ENCODE results near the gene SLC20A1. TPM values are rescaled to one million over a fixed set of nuclear protein-coding genes. Genes with fewer than 3 reads are reported as not detected.
A peak's percentile ranks its signal among the peaks of the same experiment; 100 is the strongest.

Gene SLC20A1
- total and polyA plus RNA-seq, 2 of the 4 experiments (the other 2 are of a cell fraction) = 93.6 to 94.1 TPM

DNA sequence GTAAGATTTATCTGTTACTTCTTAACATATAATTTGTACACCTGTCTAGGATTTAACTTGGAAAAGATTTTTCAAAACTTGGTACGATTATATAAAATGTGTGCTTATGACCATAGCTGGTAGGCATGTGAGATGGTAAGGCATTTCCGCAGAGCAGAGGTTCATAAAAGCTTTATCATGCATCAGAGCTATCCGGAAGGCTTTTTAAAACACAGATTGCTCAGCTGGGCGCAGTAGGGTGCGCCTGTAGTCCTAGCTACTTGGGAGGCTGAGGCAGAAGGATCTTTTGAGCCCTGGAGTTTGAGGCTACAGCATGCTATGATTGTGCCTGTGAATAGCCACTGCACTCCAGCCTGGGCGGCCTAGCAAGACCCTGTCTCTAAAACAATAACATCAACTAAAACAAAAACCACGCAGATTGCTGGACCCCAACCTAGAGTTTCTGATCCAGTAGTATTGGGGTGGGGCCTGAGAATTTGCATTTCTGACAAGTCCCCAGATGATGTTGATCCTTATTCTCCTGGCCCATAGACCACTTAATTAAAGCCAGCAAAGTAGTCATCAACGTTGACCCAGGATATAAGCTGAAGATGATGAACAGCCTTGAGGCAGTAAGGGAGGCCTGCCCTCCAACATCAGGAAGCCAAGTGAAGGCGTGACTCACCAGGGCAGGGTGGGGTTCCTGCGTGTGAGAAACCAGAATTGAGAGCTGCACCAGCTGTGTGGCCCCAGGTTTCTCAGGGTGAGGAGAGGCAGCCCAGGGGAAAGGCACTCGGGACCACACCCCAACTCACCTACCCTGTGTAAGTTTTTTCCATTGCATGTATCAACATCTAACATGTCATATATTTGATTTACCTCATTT, 21.6 kb upstream of the SLC20A1 start:
- Histone ChIP-seq H4K91ac (ENCODE audit: insufficient read depth, low read depth, low read length) (no peak overlapping the region), H3K9me3 (ENCODE audit: control insufficient read depth, insufficient read depth, low read length) (no peaks in the 10 kb centered on the region), H2AFZ (replicated peaks; ENCODE audit: low read length, poor library complexity) (peak overlapping the region; percentile 16), H2BK120ac (ENCODE audit: low read depth, low read length) (peak overlapping the region; percentile 58), H3K9me1 (ENCODE audit: insufficient read depth, low read length) (peaks cover 18% of the 10 kb centered on the region), H3K18ac (ENCODE audit: low read depth, low read length) (peak overlapping the region; percentile 8; the same call in 1 of the 2 replicates), H4K8ac (ENCODE audit: low read depth in 2 of 2, low read length in 2 of 2) (peak overlapping the region in 1 of 2 experiments; percentile 37; a peak in 3 of 4 replicates), H3K14ac (replicated peaks; ENCODE audit: low read depth, low read length) (0 out of 2 replicates have a peak overlapping the region, but pooled peaks have one; percentile 36), H4K20me1 (ENCODE audit: insufficient read depth, low read length) (no peaks in the 10 kb centered on the region; the same call in 1 of the 2 replicates), H3K4me2 (ENCODE audit: low read depth, low read length) (no peak overlapping the region), H3K23ac (ENCODE audit: low read depth, low read length) (no peak overlapping the region), H3K27ac (ENCODE audit: insufficient read depth, low read length) (no peak overlapping the region; the same call in 1 of the 2 replicates), H2BK20ac (ENCODE audit: low read depth, low read length) (peak overlapping the region; percentile 64), H3K4ac (ENCODE audit: low read depth, low read length) (peak overlapping the region; percentile 34; the same call in 1 of the 2 replicates), H3K56ac (ENCODE audit: extremely low read depth, insufficient read depth, low read length) (no peak overlapping the region), H3K27me3 (ENCODE audit: control insufficient read depth, insufficient read depth, low read length) (no peaks in the 10 kb centered on the region), H4K5ac (ENCODE audit: low read depth, low read length) (no peak overlapping the region), H2AK9ac (replicated peaks; ENCODE audit: low read depth, low read length, poor library complexity) (peak overlapping the region; percentile 47), H3K36me3 (ENCODE audit: control insufficient read depth, insufficient read depth, low read length) (no peaks in the 10 kb centered on the region), H3K9ac (ENCODE audit: low read depth, low read length) (no peak overlapping the region), H3K4me1 (ENCODE audit: control insufficient read depth, insufficient read depth, low read length) (peaks cover 20% of the 10 kb centered on the region), H2AK5ac (ENCODE audit: low read depth, low read length) (peak overlapping the region; percentile 59; the same call in 1 of the 2 replicates), H2BK5ac (ENCODE audit: low read depth, low read length, poor library complexity, severe bottlenecking) (no peak overlapping the region), H3K79me1 (ENCODE audit: low read depth in 1 of 2, low read length in 2 of 2) (peaks cover 0 to 9% of the 10 kb centered on the region in 2 experiments; a peak in 1 of 4 replicates), H2BK15ac (ENCODE audit: low read depth, low read length) (peak overlapping the region; percentile 12; the same call in 1 of the 3 replicates), H3K4me3 (ENCODE audit: insufficient read depth, low read depth, low read length) (no peak overlapping the region)
- peak; percentile 8; the same call in 1 of the 2 replicates for ATAC-seq (ENCODE audit: low read depth)
- in situ Hi-C loops (cut with MboI; ENCODE audit: low sequenced_read_pairs) = loop anchor here (10.0 kb wide), 1 partner anchor 321 kb away; no protein-coding TSS in a partner anchor
- ChIA-PET CTCF (interaction anchor here (0.6 to 3.0 kb wide), 5 partner anchors 16 to 125 kb away, joined by 3 to 8 read pairs (median 3); no protein-coding TSS in a partner anchor), POLR2A (ENCODE audit: unreplicated experiment) (interaction anchor here (0.6 kb wide), 1 partner anchor 38 kb away, joined by 3 read pairs; no protein-coding TSS in a partner anchor)
- no peak for TF ChIP-seq SMC3 (IDR thresholded peaks at IDR 0.05; ENCODE audit: low read depth, low read length)
- TF ChIP-seq RAD21 (IDR thresholded peaks at IDR 0.05; ENCODE audit: low read length) = no peak
- no peak for TF ChIP-seq ELK1 (IDR thresholded peaks at IDR 0.05; ENCODE audit: borderline replicate concordance, low read depth, low read length)
- TF ChIP-seq FOS (IDR thresholded peaks at IDR 0.05; ENCODE audit: low read depth, low read length) = peak; percentile 64
- 0 out of 2 replicates have a peak, but pooled peaks have one; percentile 20 for TF ChIP-seq BHLHE40 (IDR thresholded peaks at IDR 0.05; ENCODE audit: low read depth, low read length)
- peak; percentile 45; the same call in 1 of the 2 replicates for TF ChIP-seq MAZ (IDR thresholded peaks at IDR 0.05; ENCODE audit: borderline replicate concordance, low read depth, low read length)
- no peak for TF ChIP-seq MAFK (IDR thresholded peaks at IDR 0.05; ENCODE audit: low read depth, low read length)
- no peak for TF ChIP-seq RFX5 (IDR thresholded peaks at IDR 0.05; ENCODE audit: low read depth, low read length)
- intact Hi-C loops (cut with micrococcal nuclease) = loop anchor here (10.0 kb wide), 1 partner anchor 321 kb away; no protein-coding TSS in a partner anchor
- WGBS, 2 experiments (ENCODE audit: extremely low coverage in 2 of 2, insufficient read length in 1 of 2) = no CpG with 5 or more reads among the region's 11 CpGs
- dilution Hi-C loops (cut with HindIII; ENCODE audit: low sequenced_read_pairs, unreplicated experiment) = no loop called here
- peak; percentile 87 for DNase-seq
- no TSS peak for BruUV-seq (replicated peaks)
